MCF 10A (cell line): ENCODE measurements around the gene CEP112. TPM values are rescaled to one million over a fixed set of nuclear protein-coding genes. Genes with fewer than 3 reads are reported as not detected.

Experiments
- BruUV-seq: library from RNA; stranded (reverse); fragments of 400-500 nt; replicated peaks from 2 replicates; lab custom pipeline; 2021; lab: Mats Ljungman, UMichigan
- CTCF ChIA-PET: fragments of 300-600 bp; sonication (Branson Sonifier 250); formaldehyde crosslinking; extraction: SDS; loops from one replicate; lab custom pipeline; 2021; ENCODE audit warnings: antibody characterized with exemption, inconsistent platforms; lab: Yijun Ruan, JAX
- POLR2A ChIA-PET: fragments of 300-600, 350-650 bp; sonication (Branson Sonifier 250); formaldehyde crosslinking; extraction: SDS; loops from one replicate; lab custom pipeline; 2020; ENCODE audit warnings: antibody characterized with exemption, inconsistent platforms; lab: Yijun Ruan, JAX
- DNase-seq: peaks from one replicate; pipeline ENCODE4 v3.0.0-alpha.2; 2018; ENCODE audit not compliant: unreplicated experiment
- H3K27ac Mint-ChIP-seq: one replicate; pipeline ENCODE4 v1.8.0; 2022; ENCODE audit warnings: mild to moderate bottlenecking, low read depth, mixed read lengths; ENCODE audit not compliant: unreplicated experiment
- H3K27me3 Mint-ChIP-seq: one replicate; pipeline ENCODE4 v1.8.0; 2022; ENCODE audit warnings: mixed read lengths; ENCODE audit not compliant: insufficient read depth, unreplicated experiment
- H3K36me3 Mint-ChIP-seq: one replicate; pipeline ENCODE4 v1.8.0; 2022; ENCODE audit warnings: mild to moderate bottlenecking, moderate library complexity, mixed read lengths; ENCODE audit not compliant: insufficient read depth, unreplicated experiment
- H3K4me1 Mint-ChIP-seq: one replicate; pipeline ENCODE4 v1.8.0; 2022; ENCODE audit warnings: mixed read lengths; ENCODE audit not compliant: insufficient read depth, unreplicated experiment
- H3K4me3 Mint-ChIP-seq: one replicate; pipeline ENCODE4 v1.8.0; 2022; ENCODE audit warnings: mild to moderate bottlenecking, moderate library complexity, mixed read lengths; ENCODE audit not compliant: unreplicated experiment
- H3K9me3 Mint-ChIP-seq: one replicate; pipeline ENCODE4 v1.8.0; 2022; ENCODE audit warnings: mixed read lengths; ENCODE audit not compliant: unreplicated experiment
- intact Hi-C: fragments of 100-400 bp; cut with micrococcal nuclease; formaldehyde crosslinking; loops from 2 replicates; pipeline ENCODE4 v1.14.1; 2022
- total RNA-seq: library from RNA; stranded (reverse); gene quantifications from 2 replicates; pipeline ENCODE4 v1.2.3, GENCODE V29; 2022
- TF ChIP-seq, protein P1 (sequence below): fragments of 200-600 bp; IDR thresholded peaks from one replicate; pipeline ENCODE4 v1.8.0; 2022; ENCODE audit warnings: antibody characterized with exemption, mild to moderate bottlenecking; ENCODE audit not compliant: unreplicated experiment

CEP112 gene
- total RNA-seq, 1 experiment from 2014 or later: 8.1 TPM

- H3K36me3 Mint-ChIP-seq: no peaks in the 10 kb centered on the region
- BruUV-seq: no TSS peak
- POLR2A ChIA-PET: no interaction called here
- no peak overlapping the region for H3K4me3 Mint-ChIP-seq
- intact Hi-C loops: no loop called here
- no peak overlapping the region for H3K27ac Mint-ChIP-seq
- H3K27me3 Mint-ChIP-seq: no peaks in the 10 kb centered on the region
- no peak for DNase-seq
- TF ChIP-seq, protein P1, sequence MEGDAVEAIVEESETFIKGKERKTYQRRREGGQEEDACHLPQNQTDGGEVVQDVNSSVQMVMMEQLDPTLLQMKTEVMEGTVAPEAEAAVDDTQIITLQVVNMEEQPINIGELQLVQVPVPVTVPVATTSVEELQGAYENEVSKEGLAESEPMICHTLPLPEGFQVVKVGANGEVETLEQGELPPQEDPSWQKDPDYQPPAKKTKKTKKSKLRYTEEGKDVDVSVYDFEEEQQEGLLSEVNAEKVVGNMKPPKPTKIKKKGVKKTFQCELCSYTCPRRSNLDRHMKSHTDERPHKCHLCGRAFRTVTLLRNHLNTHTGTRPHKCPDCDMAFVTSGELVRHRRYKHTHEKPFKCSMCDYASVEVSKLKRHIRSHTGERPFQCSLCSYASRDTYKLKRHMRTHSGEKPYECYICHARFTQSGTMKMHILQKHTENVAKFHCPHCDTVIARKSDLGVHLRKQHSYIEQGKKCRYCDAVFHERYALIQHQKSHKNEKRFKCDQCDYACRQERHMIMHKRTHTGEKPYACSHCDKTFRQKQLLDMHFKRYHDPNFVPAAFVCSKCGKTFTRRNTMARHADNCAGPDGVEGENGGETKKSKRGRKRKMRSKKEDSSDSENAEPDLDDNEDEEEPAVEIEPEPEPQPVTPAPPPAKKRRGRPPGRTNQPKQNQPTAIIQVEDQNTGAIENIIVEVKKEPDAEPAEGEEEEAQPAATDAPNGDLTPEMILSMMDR: no peak
- H3K4me1 Mint-ChIP-seq: no peaks in the 10 kb centered on the region
- CTCF ChIA-PET: interaction anchor here (0.5 to 0.6 kb wide), 2 partner anchors 22 to 76 kb away, joined by 3 to 4 read pairs; no protein-coding TSS in a partner anchor
- no peaks in the 10 kb centered on the region for H3K9me3 Mint-ChIP-seq
Measured at GRCh38 chr17:65698381-65699061, 493.4 kb downstream of the CEP112 start.

DNA sequence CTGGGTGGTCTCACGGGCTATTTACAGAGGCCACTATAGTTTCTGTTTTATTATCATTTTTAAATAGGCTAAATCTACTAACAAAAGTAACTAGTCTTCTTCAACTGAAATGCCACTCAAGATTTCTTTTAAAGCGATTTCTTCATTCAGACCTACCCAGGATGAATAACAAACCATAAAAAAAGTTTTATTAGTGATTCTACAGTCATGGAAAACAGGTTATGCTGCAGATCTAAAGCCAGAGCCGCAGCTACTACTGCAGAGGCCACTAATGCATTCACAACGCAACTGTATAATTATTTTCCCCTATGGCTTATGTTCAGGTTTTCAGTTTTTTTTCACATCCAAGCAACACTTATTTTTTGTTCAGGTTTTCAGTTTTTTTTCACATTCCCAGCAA lies 494.3 kb downstream of the CEP112 start:
- Mint-ChIP-seq H3K27ac (no peak overlapping the region), H3K36me3 (no peaks in the 10 kb centered on the region), H3K4me3 (no peak overlapping the region), H3K27me3 (no peaks in the 10 kb centered on the region), H3K9me3 (no peaks in the 10 kb centered on the region), H3K4me1 (no peaks in the 10 kb centered on the region)
- TF ChIP-seq, protein P1: no peak
- no TSS peak for BruUV-seq
- intact Hi-C loops: no loop called here
- ChIA-PET CTCF (interaction anchor here (0.6 kb wide), 1 partner anchor 23 kb away, joined by 4 read pairs; no protein-coding TSS in a partner anchor), POLR2A (no interaction called here)
- DNase-seq: no peak

- ChIA-PET CTCF (no interaction called here), POLR2A (no interaction called here)
- TF ChIP-seq, protein P1: no peak
- Mint-ChIP-seq H3K4me3 (no peak overlapping the region), H3K36me3 (no peaks in the 10 kb centered on the region), H3K27me3 (no peaks in the 10 kb centered on the region), H3K27ac (no peak overlapping the region), H3K9me3 (no peaks in the 10 kb centered on the region), H3K4me1 (no peaks in the 10 kb centered on the region)
- BruUV-seq: no TSS peak
- DNase-seq: no peak
- intact Hi-C loops: no loop called here
Measured at GRCh38 chr17:65696739-65697394, 495.1 kb downstream of the CEP112 start.

GRCh38 chr17:65694601-65695000 lies 497.3 kb downstream of the CEP112 start:
- ChIA-PET POLR2A (no interaction called here), CTCF (no interaction called here)
- TF ChIP-seq, protein P1: no peak
- Mint-ChIP-seq H3K9me3 (no peaks in the 10 kb centered on the region), H3K27ac (no peak overlapping the region), H3K4me1 (no peaks in the 10 kb centered on the region), H3K36me3 (no peaks in the 10 kb centered on the region), H3K4me3 (no peak overlapping the region), H3K27me3 (no peaks in the 10 kb centered on the region)
- no TSS peak for BruUV-seq
- DNase-seq: no peak
- intact Hi-C loops: no loop called here
